Stomach (tissue), 4 donors: ENCODE results near the gene MAPK14.
"Not testable (repeated sequence)": the region's sequence is repeated elsewhere in the genome, so short reads cannot be mapped to it uniquely, and the experiment has no call there.

Experiments used
- EP300 ChIP-seq: sonication (generic); formaldehyde crosslinking; IDR thresholded peaks from one replicate; pipeline ENCODE4 v1.6.1; 2017; ENCODE audit warnings: antibody characterized with exemption
- POLR2A ChIP-seq, 4 donors: fragments of 450-650 bp; IDR thresholded peaks; one replicate each; pipeline ENCODE4 v1.6.1; 2016; ENCODE audit warnings: antibody characterized with exemption in 4 of 4, control low read depth in 2 of 4, mild to moderate bottlenecking in 1 of 4, moderate library complexity in 1 of 4
- POLR2AphosphoS5 ChIP-seq, 3 donors: sonication (generic); formaldehyde crosslinking; IDR thresholded peaks; one replicate each; pipeline ENCODE4 v1.6.1; 2016; ENCODE audit warnings: antibody characterized with exemption in 3 of 3
- TF ChIP-seq, protein P1 (sequence below), 7 experiments: fragments of 450-650 bp in 4 of 7; fragments of 200-600 bp in 3 of 7; sonication (generic) in 3 of 7; IDR thresholded peaks; one replicate each; pipeline ENCODE4 v1.5.1; 2016 to 2019; ENCODE audit warnings: antibody characterized with exemption in 7 of 7, control low read depth in 2 of 7, mild to moderate bottlenecking in 1 of 7

DNA sequence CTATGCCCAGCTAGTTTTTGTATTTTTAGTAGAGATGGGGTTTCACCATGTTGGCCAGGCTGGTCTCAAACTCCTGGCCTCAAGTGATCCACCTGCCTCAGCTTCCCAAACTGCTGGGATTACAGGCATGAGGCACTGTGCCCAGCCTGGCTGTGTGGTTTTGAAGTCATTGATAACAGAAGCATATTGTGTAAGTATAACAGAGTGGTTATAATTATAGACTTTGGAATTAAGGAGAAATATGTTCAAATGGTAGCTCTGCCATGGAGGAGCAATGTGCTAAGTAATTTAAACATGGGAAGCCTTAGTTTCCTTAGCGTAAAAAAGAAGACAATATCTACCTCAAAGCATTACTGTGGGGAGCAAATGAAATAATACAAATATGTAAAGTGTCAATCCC lies 47.5 kb upstream of the MAPK14 start:
- TF ChIP-seq, protein P1, sequence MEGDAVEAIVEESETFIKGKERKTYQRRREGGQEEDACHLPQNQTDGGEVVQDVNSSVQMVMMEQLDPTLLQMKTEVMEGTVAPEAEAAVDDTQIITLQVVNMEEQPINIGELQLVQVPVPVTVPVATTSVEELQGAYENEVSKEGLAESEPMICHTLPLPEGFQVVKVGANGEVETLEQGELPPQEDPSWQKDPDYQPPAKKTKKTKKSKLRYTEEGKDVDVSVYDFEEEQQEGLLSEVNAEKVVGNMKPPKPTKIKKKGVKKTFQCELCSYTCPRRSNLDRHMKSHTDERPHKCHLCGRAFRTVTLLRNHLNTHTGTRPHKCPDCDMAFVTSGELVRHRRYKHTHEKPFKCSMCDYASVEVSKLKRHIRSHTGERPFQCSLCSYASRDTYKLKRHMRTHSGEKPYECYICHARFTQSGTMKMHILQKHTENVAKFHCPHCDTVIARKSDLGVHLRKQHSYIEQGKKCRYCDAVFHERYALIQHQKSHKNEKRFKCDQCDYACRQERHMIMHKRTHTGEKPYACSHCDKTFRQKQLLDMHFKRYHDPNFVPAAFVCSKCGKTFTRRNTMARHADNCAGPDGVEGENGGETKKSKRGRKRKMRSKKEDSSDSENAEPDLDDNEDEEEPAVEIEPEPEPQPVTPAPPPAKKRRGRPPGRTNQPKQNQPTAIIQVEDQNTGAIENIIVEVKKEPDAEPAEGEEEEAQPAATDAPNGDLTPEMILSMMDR (IDR thresholded peaks at IDR 0.05) = not testable (repeated sequence)
- not testable (repeated sequence) for TF ChIP-seq POLR2A (IDR thresholded peaks at IDR 0.05); POLR2AphosphoS5 (IDR thresholded peaks at IDR 0.05); EP300
